Fibroblast of lung (primary cell): Measurements from ENCODE around the gene MYADML2. TPM values are rescaled to one million over a fixed set of nuclear protein-coding genes. Genes with fewer than 3 reads are reported as not detected.
"Not testable (repeated sequence)": the region's sequence is repeated elsewhere in the genome, so short reads cannot be mapped to it uniquely, and the experiment has no call there.

ENCODE experiments used
- DNase-seq, 2 donors: peaks; one replicate each; pipeline versions ENCODE4 v3.0.0 to v3.0.0-alpha.2; 2010; ENCODE audit warnings: low read depth in 2 of 2
- H2AFZ ChIP-seq: 2 replicates; pipeline ENCODE4 v1.5.1; 2012; ENCODE audit warnings: low read length, control low read depth, inconsistent platforms
- H3K27ac ChIP-seq: 2 replicates; pipeline ENCODE4 v1.5.1; 2011; ENCODE audit warnings: low read length, control low read depth; ENCODE audit not compliant: insufficient read depth
- H3K27me3 ChIP-seq: 2 replicates; pipeline ENCODE4 v1.5.1; 2011; ENCODE audit warnings: mild to moderate bottlenecking, low read length; ENCODE audit not compliant: control insufficient read depth, insufficient read depth
- H3K36me3 ChIP-seq: 2 replicates; pipeline ENCODE4 v1.5.1; 2011; ENCODE audit warnings: low read length; ENCODE audit not compliant: control insufficient read depth, insufficient read depth
- H3K4me1 ChIP-seq: 2 replicates; pipeline ENCODE4 v1.5.1; 2011; ENCODE audit warnings: low read length; ENCODE audit not compliant: control insufficient read depth, insufficient read depth; ENCODE audit errors: extremely low read depth
- H3K4me2 ChIP-seq: 2 replicates; pipeline ENCODE4 v1.5.1; 2011; ENCODE audit warnings: low read length, control low read depth; ENCODE audit not compliant: insufficient read depth; ENCODE audit errors: extremely low read depth
- H3K4me3 ChIP-seq, 4 experiments: fragments of 200-600 bp in 1 of 4; sonication (generic) in 1 of 4; replicated peaks in 1 of 4; 2 replicates each; pipeline ENCODE4 v1.5.1; 2011 to 2016; ENCODE audit warnings: low read length in 4 of 4, low read depth in 3 of 4, mild to moderate bottlenecking in 3 of 4, control low read depth in 2 of 4, inconsistent platforms in 1 of 4, mixed read lengths in 1 of 4; ENCODE audit not compliant: insufficient read depth in 1 of 4; ENCODE audit errors: control extremely low read depth in 1 of 4
- H3K79me2 ChIP-seq: 2 replicates; pipeline ENCODE4 v1.5.1; 2012; ENCODE audit warnings: mild to moderate bottlenecking, low read length, inconsistent platforms; ENCODE audit not compliant: control insufficient read depth, insufficient read depth
- H3K9ac ChIP-seq: 2 replicates; pipeline ENCODE4 v1.5.1; 2011; ENCODE audit warnings: mild to moderate bottlenecking, low read length, control low read depth; ENCODE audit not compliant: insufficient read depth
- H3K9me3 ChIP-seq: 2 replicates; pipeline ENCODE4 v1.5.1; 2012; ENCODE audit warnings: low read depth, low read length; ENCODE audit not compliant: control insufficient read depth, insufficient read depth
- H4K20me1 ChIP-seq: 2 replicates; pipeline ENCODE4 v1.5.1; 2011; ENCODE audit warnings: low read length; ENCODE audit not compliant: control insufficient read depth, insufficient read depth; ENCODE audit errors: extremely low read depth
- EZH2 ChIP-seq: IDR thresholded peaks from 2 replicates; pipeline ENCODE4 v1.5.1; 2012; ENCODE audit warnings: low read length, control low read depth, mild to moderate bottlenecking; ENCODE audit errors: missing control alignments
- polyA plus RNA-seq, 2 donors: library from polyadenylated mRNA; depleted of rRNA in 1 of 2; stranded (reverse) in 1 of 2; unstranded in 1 of 2; fragments of >200 nt; gene quantifications; 2 replicates each; pipeline ENCODE4 v1.2.1, GENCODE V29; 2011 to 2012; ENCODE audit warnings: missing spikeins in 1 of 2
- total RNA-seq: library from RNA; depleted of rRNA; stranded (reverse); fragments of >200 nt; gene quantifications from 2 replicates; pipeline ENCODE4 v1.2.1, GENCODE V29; 2014
- TF ChIP-seq, protein P1 (sequence below), 2 donors: IDR thresholded peaks in 1 of 2; conservative IDR thresholded peaks in 1 of 2; 1 replicate in 1 of 2; 2 replicates in 1 of 2; pipeline ENCODE4 v1.5.1; 2011 to 2012; ENCODE audit warnings: low read length in 2 of 2, control low read depth in 1 of 2, inconsistent platforms in 1 of 2, low read depth in 1 of 2, mild to moderate bottlenecking in 1 of 2

The MYADML2 gene
- total and polyA plus RNA-seq, 2 donors (not counting 1 experiment from before 2014, with no cell fraction given) = not detected

DNA sequence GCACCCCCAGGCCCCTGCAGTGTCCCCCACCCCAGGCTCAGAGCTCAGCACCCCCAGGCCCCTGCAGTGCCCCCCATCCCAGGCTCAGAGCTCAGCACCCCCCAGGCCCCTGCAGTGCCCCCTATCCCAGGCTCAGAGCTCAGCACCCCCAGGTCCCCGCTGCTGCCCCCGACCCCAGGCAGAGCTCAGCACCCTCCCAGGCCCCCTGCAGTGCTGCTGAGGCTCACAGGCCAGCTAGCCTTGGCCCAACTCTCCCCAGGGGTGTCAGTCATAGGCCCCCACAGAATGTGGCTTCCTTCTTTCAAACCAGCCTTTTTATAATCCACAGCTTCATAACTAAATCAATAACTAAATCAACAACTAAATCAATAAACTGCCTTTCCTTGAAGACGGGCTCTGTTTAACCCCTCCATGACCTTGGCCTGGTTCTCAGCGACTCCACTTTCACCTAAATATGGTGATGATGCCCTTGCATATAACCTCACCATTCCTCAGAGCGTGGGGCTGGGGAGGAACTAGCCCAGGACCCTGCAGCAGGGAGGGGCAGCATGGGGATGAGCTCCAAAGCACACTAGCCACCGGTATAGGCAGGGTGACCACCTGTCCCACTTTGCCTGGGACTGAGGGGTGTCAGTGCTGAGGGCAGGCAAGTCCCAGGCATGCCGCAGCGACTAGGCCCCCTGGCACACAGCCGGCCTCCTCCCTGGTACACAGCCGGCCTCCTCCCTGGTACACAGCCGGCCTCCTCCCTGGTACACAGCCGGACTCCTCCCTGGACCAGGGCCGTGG lies 8.9 kb upstream of the MYADML2 start:
- H3K36me3 ChIP-seq = no peaks in the 10 kb centered on the region
- H3K4me1 ChIP-seq = peaks cover 2% of the 10 kb centered on the region
- no peak overlapping the region for H3K27ac ChIP-seq
- no peak overlapping the region for H2AFZ ChIP-seq
- no peak for DNase-seq
- TF ChIP-seq, protein P1, sequence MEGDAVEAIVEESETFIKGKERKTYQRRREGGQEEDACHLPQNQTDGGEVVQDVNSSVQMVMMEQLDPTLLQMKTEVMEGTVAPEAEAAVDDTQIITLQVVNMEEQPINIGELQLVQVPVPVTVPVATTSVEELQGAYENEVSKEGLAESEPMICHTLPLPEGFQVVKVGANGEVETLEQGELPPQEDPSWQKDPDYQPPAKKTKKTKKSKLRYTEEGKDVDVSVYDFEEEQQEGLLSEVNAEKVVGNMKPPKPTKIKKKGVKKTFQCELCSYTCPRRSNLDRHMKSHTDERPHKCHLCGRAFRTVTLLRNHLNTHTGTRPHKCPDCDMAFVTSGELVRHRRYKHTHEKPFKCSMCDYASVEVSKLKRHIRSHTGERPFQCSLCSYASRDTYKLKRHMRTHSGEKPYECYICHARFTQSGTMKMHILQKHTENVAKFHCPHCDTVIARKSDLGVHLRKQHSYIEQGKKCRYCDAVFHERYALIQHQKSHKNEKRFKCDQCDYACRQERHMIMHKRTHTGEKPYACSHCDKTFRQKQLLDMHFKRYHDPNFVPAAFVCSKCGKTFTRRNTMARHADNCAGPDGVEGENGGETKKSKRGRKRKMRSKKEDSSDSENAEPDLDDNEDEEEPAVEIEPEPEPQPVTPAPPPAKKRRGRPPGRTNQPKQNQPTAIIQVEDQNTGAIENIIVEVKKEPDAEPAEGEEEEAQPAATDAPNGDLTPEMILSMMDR (conservative IDR thresholded peaks at IDR 0.05 in 1 of 2, IDR thresholded peaks at IDR 0.05 in 1 of 2; ENCODE audit: low read depth in 1 of 2, low read length in 2 of 2) = no peak
- no peak for TF ChIP-seq EZH2
- H3K27me3 ChIP-seq = peaks cover 22% of the 10 kb centered on the region
- no peak overlapping the region for H3K9ac ChIP-seq
- H3K9me3 ChIP-seq = no peaks in the 10 kb centered on the region
- H3K79me2 ChIP-seq = no peaks in the 10 kb centered on the region
- no peak overlapping the region for H3K4me3 ChIP-seq
- no peaks in the 10 kb centered on the region for H4K20me1 ChIP-seq
- H3K4me2 ChIP-seq = no peak overlapping the region

DNA sequence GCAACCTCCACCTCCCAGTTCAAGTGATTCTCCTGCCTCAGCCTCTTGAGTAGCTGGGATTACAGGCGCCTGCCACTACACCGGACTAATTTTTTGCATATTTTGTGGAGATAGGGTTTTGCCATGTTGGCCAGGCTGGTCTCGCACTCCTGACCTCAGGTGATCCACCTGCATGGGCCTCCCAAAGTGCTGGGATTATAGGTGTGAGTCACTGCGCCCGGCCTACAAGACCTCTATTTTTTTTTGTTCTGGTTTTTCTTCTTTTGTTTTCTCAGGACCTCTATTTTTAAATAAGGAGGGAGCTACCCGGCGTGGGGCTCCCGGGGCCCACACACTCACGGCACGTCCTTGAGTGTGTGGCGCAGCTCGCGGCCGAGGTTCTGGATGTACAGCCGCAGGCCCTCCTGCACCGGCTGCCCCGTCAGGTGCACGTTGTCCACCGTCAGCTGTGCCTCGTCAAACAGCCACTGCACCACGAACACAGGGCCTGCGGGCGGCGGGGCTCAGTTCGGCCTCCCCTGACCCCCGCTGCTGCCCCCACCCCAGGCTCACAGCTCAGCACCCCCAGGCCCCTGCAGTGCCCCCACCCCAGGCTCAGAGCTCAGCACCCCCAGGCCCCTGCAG lies 8.1 kb upstream of the MYADML2 start:
- no peak overlapping the region for H2AFZ ChIP-seq
- peaks cover 2% of the 10 kb centered on the region for H3K4me1 ChIP-seq
- H3K4me3 ChIP-seq = no peak overlapping the region
- no peak overlapping the region for H3K4me2 ChIP-seq
- TF ChIP-seq, protein P1 (conservative IDR thresholded peaks at IDR 0.05 in 1 of 2, IDR thresholded peaks at IDR 0.05 in 1 of 2; ENCODE audit: low read depth in 1 of 2, low read length in 2 of 2) = no peak
- no peak for TF ChIP-seq EZH2
- no peaks in the 10 kb centered on the region for H4K20me1 ChIP-seq
- H3K79me2 ChIP-seq = no peaks in the 10 kb centered on the region
- H3K27ac ChIP-seq = no peak overlapping the region
- peaks cover 17% of the 10 kb centered on the region for H3K27me3 ChIP-seq
- H3K9me3 ChIP-seq = no peaks in the 10 kb centered on the region
- H3K9ac ChIP-seq = no peak overlapping the region
- no peaks in the 10 kb centered on the region for H3K36me3 ChIP-seq
- no peak for DNase-seq

DNA sequence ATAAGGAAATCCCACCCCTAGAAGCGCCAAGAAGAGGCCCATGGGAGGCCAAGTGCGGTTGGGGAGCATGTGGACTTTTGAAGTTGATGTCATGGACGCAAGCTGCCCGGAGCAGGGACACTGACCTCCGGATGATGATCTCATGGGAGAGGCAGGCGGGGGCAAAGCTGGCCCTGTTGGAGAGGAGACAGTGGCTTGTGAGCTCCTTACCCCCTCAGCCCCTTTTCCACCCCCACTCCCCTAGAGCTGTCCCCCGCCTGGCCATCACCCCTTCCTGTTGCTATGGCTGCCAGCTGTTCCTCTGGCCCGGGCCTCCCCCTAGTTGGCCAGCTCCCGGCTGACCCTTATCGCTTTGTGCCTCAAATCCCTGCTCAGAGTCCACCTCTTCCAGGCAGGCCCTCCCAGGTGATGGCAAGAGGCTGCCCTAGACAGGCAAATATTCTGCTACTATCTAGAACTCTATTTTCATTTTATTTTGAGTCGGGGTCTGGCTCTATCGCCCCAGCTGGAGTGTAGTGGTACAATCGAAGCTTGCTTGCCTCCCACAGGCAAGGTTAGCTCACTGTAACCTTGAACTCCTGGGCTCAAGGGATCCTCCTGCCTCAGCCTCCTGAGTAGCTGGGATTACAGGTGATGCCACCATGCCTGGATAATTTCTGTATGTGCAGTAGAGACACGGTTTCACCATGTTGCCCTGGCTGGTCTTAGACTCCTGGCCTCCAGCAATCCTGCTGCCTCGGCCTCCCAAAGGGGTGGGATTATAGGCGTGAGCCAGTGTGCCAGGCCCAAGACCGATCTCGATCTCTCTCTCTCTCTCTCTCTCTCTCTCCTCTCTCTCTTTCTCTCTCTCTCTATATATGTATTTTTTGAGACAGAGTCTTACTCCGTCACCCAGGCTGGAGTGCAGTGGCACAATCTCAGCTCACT lies 7.4 kb upstream of the MYADML2 start:
- Histone ChIP-seq H3K79me2 (no peaks in the 10 kb centered on the region), H4K20me1 (no peaks in the 10 kb centered on the region), H3K4me3 (no peak overlapping the region), H2AFZ (no peak overlapping the region), H3K27me3 (peaks cover 13% of the 10 kb centered on the region), H3K9ac (no peak overlapping the region), H3K36me3 (no peaks in the 10 kb centered on the region), H3K4me2 (no peak overlapping the region), H3K9me3 (no peaks in the 10 kb centered on the region), H3K4me1 (no peaks in the 10 kb centered on the region), H3K27ac (no peak overlapping the region)
- DNase-seq = no peak
- TF ChIP-seq, protein P1 (conservative IDR thresholded peaks at IDR 0.05 in 1 of 2, IDR thresholded peaks at IDR 0.05 in 1 of 2; ENCODE audit: low read depth in 1 of 2, low read length in 2 of 2) = no peak
- no peak for TF ChIP-seq EZH2

DNA sequence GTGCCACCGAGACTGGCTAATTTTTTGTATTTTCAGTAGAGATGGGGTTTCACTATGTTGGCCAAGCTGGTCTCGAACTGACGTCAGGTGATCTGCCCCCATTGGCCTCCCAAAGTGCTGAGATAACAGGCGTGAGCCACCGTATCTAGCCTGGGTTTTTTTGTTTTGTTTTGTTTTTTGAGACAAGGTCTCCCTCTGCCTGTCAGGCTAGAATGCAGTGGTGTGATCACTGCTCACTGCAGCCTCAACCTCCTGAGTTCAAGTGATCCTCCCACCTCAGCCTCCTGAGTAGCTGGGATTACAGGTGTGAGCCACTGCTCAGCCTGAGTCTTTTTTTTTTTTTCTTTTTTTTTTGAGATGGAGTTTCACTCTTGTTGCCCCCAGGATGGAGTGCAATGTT lies 6.4 kb upstream of the MYADML2 start:
- not testable (repeated sequence) for H3K27me3 ChIP-seq, H3K9ac ChIP-seq, H3K36me3 ChIP-seq, DNase-seq, H2AFZ ChIP-seq, H3K4me3 ChIP-seq, H3K27ac ChIP-seq, H3K79me2 ChIP-seq, H4K20me1 ChIP-seq, H3K4me1 ChIP-seq, H3K4me2 ChIP-seq, H3K9me3 ChIP-seq
